ENCODE results near the gene ACKR2. TPM values are rescaled to one million over a fixed set of nuclear protein-coding genes. Genes with fewer than 3 reads are reported as not detected.

The ACKR2 gene
- polyA plus RNA-seq, 1 of the 3 experiments (the other 2 are of a cell fraction): 0.10 TPM

- TF ChIP-seq REST (IDR thresholded peaks at IDR 0.05; ENCODE audit: low read depth, low read length) (no peak), TCF12 (IDR thresholded peaks at IDR 0.05) (no peak), MAX (IDR thresholded peaks at IDR 0.05; ENCODE audit: low read depth) (no peak), FOXM1 (IDR thresholded peaks at IDR 0.05; ENCODE audit: low read depth) (no peak)
Measured at GRCh38 chr3:42764115-42764514, 45.1 kb upstream of the ACKR2 start (continued).

- H3K4me2 ChIP-seq: no peak overlapping the region
- TF ChIP-seq YY1 (IDR thresholded peaks at IDR 0.05; ENCODE audit: low read depth) (no peak), TEAD4 (IDR thresholded peaks at IDR 0.05; ENCODE audit: borderline replicate concordance, insufficient read depth) (no peak), JUND (IDR thresholded peaks at IDR 0.05) (no peak), MAX (IDR thresholded peaks at IDR 0.05; ENCODE audit: low read depth) (no peak), USF1 (IDR thresholded peaks at IDR 0.05; ENCODE audit: borderline replicate concordance, low read depth) (no peak), MXI1 (IDR thresholded peaks at IDR 0.05; ENCODE audit: low read depth, low read length) (no peak), EZH2phosphoT487 (IDR thresholded peaks at IDR 0.05; ENCODE audit: borderline replicate concordance, low read depth) (no peak), SIN3A (IDR thresholded peaks at IDR 0.05; ENCODE audit: borderline replicate concordance, low read depth, low read length) (no peak), NFIC (IDR thresholded peaks at IDR 0.05; ENCODE audit: borderline replicate concordance) (no peak), GATA2 (CRISPR knock-in tag; IDR thresholded peaks at IDR 0.05) (no peak), EP300 (IDR thresholded peaks at IDR 0.05; ENCODE audit: borderline replicate concordance in 1 of 2, low read depth in 1 of 2, low read length in 1 of 2) (no peak), ELF1 (IDR thresholded peaks at IDR 0.05) (no peak)
- H3K27ac ChIP-seq (ENCODE audit: low read depth in 2 of 2, low read length in 1 of 2): no peak overlapping the region
- H2AFZ ChIP-seq (ENCODE audit: low read depth): no peak overlapping the region
- H3K36me3 ChIP-seq (replicated peaks in 1 of 2; ENCODE audit: control insufficient read depth in 1 of 2, insufficient read depth in 2 of 2, low read length in 1 of 2): no peaks in the 10 kb centered on the region
- H3K79me2 ChIP-seq (ENCODE audit: insufficient read depth): no peaks in the 10 kb centered on the region
- no peak overlapping the region for H3K4me3 ChIP-seq (ENCODE audit: low read depth in 2 of 2, low read length in 1 of 2)
- 72% methylated on average over 3 of the region's 3 CpGs for WGBS (ENCODE audit: low lambda C conversion rate)
- peaks cover 0 to 18% of the 10 kb centered on the region in 2 experiments; a peak in 1 of 4 replicates for H3K4me1 ChIP-seq (ENCODE audit: control insufficient read depth in 1 of 2, insufficient read depth in 2 of 2, low read depth in 1 of 2, low read length in 1 of 2)
- H3K27me3 ChIP-seq (ENCODE audit: insufficient read depth): no peaks in the 10 kb centered on the region
- H4K20me1 ChIP-seq (ENCODE audit: insufficient read depth): no peaks in the 10 kb centered on the region
- no peaks in the 10 kb centered on the region for H3F3A ChIP-seq (replicated peaks; ENCODE audit: insufficient read depth)
- CTCF ChIA-PET: interaction anchor here (0.7 to 2.9 kb wide), 4 partner anchors 9 to 66 kb away, joined by 4 to 16 read pairs (median 6); no protein-coding TSS in a partner anchor
- POLR2A ChIA-PET: no interaction called here
- no peaks in the 10 kb centered on the region for H3K9me3 ChIP-seq
- no peak for DNase-seq
- H3K9me2 ChIP-seq: no peaks in the 10 kb centered on the region
- H3K9ac ChIP-seq: no peak overlapping the region
Measured at GRCh38 chr3:42764561-42765295, 44.5 kb upstream of the ACKR2 start.
